Lower lobe of right lung (tissue), 2 donors: ENCODE results near the gene AATK. TPM values are rescaled to one million over a fixed set of nuclear protein-coding genes. Genes with fewer than 3 reads are reported as not detected.

ENCODE experiments used
- ATAC-seq, 2 donors: fragments of 200-7000 bp; cut with Tn5 transposase; one replicate each; pipeline ENCODE4 v1.9.1; 2020 to 2022; ENCODE audit warnings: mild to moderate bottlenecking in 2 of 2, moderate library complexity in 2 of 2
- DNase-seq: peaks from one replicate; pipeline ENCODE4 v3.0.0-alpha.2; 2020
- H3K27ac ChIP-seq: fragments of 200-600 bp; one replicate; pipeline ENCODE4 v1.8.0; 2022
- H3K27me3 ChIP-seq: fragments of 200-600 bp; one replicate; pipeline ENCODE4 v1.8.0; 2022; ENCODE audit warnings: low read depth
- H3K36me3 ChIP-seq: fragments of 200-600 bp; one replicate; pipeline ENCODE4 v1.8.0; 2022; ENCODE audit warnings: mild to moderate bottlenecking
- H3K4me1 ChIP-seq: fragments of 200-600 bp; one replicate; pipeline ENCODE4 v1.8.0; 2022
- H3K4me3 ChIP-seq: fragments of 200-600 bp; one replicate; pipeline ENCODE4 v1.8.0; 2022; ENCODE audit warnings: mild to moderate bottlenecking
- H3K9me3 ChIP-seq: fragments of 200-600 bp; one replicate; pipeline ENCODE4 v1.8.0; 2022
- intact Hi-C: fragments of 100-400 bp; cut with DNase I; formaldehyde crosslinking; loops from one replicate; pipeline ENCODE4 v1.11.0; 2022
- total RNA-seq: library from RNA; stranded (reverse); fragmentation: NEBNext Ultra II Directional; extraction: Animal tissue kit (Norgen Biotek cat#: 25700); gene quantifications from one replicate; pipeline ENCODE4 v1.2.1, GENCODE V29; 2021
- TF ChIP-seq, protein P1 (sequence below): fragments of 200-600 bp; IDR thresholded peaks from one replicate; pipeline ENCODE4 v1.8.0; 2022; ENCODE audit warnings: antibody characterized with exemption, mild to moderate bottlenecking
- donor health status: DM: no; HTN: yes; CAD: no; lungs with severe emphysema.

Gene AATK
- total RNA-seq, 1 donor from 2014 or later, result 64.0 TPM

DNA sequence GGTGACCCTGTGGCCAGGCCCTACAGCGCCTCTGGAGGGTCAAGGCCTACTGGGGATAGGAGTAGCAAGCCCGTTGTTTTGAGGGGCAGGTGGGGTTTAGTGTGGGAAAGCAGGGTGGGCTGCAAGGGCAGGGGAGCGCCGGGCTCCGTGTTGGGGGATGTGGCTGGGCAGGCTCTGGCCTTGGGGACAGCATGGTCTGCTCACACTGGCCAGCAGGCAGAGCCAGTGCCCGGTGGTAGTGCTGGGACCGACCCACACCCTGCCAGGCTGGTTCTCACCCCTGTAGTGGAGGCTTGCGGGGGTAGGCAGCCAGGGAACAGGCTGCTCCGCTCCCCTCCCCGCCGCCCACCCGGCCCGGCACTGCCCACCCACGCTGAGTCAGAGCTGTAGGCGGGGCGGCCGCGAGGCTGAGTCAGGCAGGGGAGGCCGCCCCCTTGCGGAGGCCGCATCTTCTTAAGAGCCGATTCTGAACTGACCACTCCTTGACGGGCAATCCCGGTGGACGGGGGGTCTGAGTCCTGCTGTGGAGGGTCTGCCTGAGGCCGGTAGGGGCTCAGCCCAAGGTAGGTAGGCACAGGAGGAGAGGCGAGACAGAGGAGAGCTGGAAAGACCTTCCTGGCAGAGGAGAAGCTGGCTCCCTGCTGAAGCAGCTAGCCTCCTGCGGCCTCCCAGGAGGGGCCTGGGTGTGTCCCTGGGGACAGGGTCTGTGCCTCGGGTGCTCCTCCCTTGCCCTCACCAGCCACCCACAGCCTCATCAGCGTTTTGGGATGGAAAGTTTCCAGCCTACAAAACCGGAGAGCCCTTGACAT is 68.7 kb downstream of the AATK start:
- TF ChIP-seq, protein P1, sequence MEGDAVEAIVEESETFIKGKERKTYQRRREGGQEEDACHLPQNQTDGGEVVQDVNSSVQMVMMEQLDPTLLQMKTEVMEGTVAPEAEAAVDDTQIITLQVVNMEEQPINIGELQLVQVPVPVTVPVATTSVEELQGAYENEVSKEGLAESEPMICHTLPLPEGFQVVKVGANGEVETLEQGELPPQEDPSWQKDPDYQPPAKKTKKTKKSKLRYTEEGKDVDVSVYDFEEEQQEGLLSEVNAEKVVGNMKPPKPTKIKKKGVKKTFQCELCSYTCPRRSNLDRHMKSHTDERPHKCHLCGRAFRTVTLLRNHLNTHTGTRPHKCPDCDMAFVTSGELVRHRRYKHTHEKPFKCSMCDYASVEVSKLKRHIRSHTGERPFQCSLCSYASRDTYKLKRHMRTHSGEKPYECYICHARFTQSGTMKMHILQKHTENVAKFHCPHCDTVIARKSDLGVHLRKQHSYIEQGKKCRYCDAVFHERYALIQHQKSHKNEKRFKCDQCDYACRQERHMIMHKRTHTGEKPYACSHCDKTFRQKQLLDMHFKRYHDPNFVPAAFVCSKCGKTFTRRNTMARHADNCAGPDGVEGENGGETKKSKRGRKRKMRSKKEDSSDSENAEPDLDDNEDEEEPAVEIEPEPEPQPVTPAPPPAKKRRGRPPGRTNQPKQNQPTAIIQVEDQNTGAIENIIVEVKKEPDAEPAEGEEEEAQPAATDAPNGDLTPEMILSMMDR, result peak; percentile 63
- Histone ChIP-seq H3K27me3 (no peaks in the 10 kb centered on the region), H3K9me3 (no peaks in the 10 kb centered on the region), H3K4me1 (peaks cover 42% of the 10 kb centered on the region), H3K36me3 (peaks cover 36% of the 10 kb centered on the region), H3K4me3 (peak overlapping the region; percentile 30), H3K27ac (peak overlapping the region; percentile 65)
- intact Hi-C loops, result no loop called here
- ATAC-seq, result peak; percentile 66 to 69
- peak; percentile 86 for DNase-seq

DNA sequence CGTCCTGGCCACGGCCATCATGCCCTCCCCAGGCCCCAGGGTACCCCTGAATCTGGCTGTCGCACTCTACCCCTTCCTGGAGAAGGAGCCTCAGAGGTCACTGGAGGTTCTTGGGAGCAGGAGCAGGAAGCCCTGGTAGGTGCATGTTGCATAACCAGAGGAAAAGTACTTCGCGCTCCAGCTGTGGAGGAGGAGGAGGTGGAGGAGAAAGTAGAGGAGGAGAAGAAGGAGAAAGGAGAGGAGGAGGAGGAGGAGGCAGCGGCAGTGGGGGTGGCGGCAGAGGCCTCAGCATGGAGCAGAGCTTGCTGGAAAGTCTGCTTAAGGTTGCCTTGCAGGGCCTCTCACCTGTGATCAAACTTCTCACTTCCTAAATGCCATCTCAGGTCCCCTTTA is 69.3 kb downstream of the AATK start:
- H3K27me3 ChIP-seq, result no peaks in the 10 kb centered on the region
- H3K4me3 ChIP-seq, result peak overlapping the region; percentile 30
- peaks cover 48% of the 10 kb centered on the region for H3K4me1 ChIP-seq
- TF ChIP-seq, protein P1, result no peak
- H3K9me3 ChIP-seq, result no peaks in the 10 kb centered on the region
- no peak for DNase-seq
- intact Hi-C loops, result no loop called here
- H3K27ac ChIP-seq, result peak overlapping the region; percentile 65
- H3K36me3 ChIP-seq, result peaks cover 31% of the 10 kb centered on the region
- peak in 1 of 2 donors; percentile 18 for ATAC-seq

DNA sequence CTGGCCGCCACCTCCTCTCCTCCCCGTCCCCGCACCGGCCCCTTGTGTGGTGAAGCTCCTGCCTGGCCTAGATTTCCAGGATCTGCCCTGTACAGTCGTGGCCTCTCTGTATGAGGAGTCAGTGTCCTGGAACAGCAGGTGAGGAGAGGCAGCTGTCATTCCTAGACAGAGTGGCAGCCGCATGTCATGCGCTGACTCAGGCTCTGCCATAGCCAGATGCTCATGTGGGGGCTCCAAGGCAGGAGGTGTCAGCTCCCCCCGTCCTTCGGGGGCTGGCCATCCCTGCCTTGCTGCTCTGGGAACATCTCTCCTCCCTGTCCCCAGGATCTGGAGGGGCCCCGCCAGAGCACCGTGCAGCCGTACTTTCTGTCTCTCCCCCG is 70.6 kb downstream of the AATK start:
- Histone ChIP-seq H3K36me3 (peaks cover 17% of the 10 kb centered on the region), H3K27ac (peak overlapping the region; percentile 49), H3K4me3 (no peak overlapping the region), H3K4me1 (peaks cover 59% of the 10 kb centered on the region), H3K27me3 (no peaks in the 10 kb centered on the region), H3K9me3 (no peaks in the 10 kb centered on the region)
- DNase-seq (no peak), ATAC-seq (no peak)
- intact Hi-C loops, result no loop called here
- TF ChIP-seq, protein P1, result no peak

DNA sequence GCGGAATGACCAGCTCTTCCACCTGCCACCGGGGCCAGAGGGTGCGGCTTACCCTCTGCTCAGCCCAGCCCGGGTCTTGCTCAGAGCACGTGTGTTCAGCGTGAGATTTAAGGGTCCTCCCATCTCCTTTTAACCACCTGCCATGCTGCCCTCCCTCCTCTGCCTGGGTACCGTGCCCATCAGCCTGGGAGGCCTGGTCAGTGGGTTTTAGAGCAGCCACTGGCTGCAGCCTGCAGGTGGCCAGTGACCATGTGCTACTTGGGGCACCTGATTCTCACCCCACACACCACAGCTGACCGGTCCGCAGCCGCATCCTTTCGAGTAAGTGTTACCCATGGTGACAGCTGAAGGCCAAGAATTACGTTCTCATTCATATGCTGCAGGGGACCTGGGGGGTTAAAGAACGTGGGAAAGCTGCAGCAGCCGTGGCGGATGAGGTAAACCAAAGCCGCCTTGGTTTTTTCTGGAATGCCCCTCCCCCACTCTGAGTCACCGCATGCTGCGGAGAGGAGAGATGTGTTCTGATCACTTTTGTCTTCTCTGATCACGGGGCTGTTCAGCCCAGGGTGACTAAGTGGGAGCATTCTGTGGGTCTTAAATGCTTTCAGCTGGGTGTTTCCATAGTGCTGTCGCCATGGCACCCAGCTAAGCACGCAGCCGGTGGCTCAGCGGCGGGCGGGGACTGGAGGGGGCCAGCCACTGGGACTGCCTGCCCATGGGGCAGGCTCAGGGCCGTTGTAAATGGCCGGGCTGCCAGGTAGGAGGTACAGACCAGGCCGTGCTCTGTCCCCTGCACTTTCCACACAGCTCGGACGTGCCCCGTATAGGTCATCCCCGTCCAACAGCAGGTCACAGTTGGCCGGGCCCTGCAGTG is 71.3 kb downstream of the AATK start:
- Histone ChIP-seq H3K4me1 (peaks cover 66% of the 10 kb centered on the region), H3K9me3 (no peaks in the 10 kb centered on the region), H3K27me3 (no peaks in the 10 kb centered on the region), H3K4me3 (no peak overlapping the region), H3K36me3 (peaks cover 11% of the 10 kb centered on the region), H3K27ac (peak overlapping the region; percentile 49)
- intact Hi-C loops, result no loop called here
- no peak for DNase-seq
- TF ChIP-seq, protein P1, result no peak
- ATAC-seq, result peak; percentile 2 to 47

DNA sequence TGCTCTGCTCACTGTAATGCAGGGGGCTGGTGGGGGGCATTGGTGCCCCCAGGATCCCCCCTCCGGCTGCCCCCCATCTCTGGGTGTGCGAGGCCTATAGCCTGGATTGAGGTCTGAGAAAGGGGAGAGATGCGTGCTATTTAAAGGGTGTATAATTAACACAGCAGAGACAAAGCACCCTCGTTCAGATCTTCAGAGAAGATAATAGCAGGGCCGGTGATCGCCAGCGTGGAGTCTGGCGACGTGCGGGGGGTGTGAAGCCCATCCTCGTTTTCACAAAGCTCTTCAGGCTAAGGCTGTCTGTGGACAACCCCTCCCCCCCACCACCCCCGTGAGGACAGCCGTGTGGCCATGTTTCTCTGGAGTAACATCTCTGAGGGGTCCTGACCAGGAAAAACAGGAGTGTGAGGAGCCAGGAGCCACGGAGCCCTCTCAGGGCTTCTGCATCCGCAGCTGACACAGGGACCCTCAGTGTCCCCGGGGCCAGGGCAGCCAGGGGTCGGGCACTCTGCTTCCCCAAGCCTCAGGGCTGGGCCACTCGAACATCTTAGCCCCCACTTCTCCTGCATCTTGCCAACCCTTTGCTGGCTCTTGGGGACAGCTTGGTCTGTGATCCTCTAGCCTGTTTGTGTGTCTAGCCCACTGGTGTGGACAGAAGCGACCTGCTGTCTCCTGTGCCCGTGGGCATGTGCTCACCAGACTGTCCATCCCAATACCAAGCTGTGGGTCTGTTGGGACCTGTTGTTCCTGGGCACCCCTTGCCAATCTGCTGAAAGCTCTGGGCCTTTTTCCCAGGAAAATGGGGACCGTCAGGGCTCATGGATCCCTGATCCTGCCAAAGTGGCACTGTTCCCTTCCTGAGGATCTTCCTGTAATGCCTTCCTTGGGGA is 72.2 kb downstream of the AATK start:
- Histone ChIP-seq H3K4me3 (no peak overlapping the region), H3K36me3 (peaks cover 11% of the 10 kb centered on the region), H3K9me3 (no peaks in the 10 kb centered on the region), H3K4me1 (peaks cover 68% of the 10 kb centered on the region), H3K27ac (peak overlapping the region; percentile 49), H3K27me3 (no peaks in the 10 kb centered on the region)
- ATAC-seq (no peak), DNase-seq (no peak)
- TF ChIP-seq, protein P1, result no peak
- intact Hi-C loops, result no loop called here
